ENCODE results near the gene ZNF750. TPM values are rescaled to one million over a fixed set of nuclear protein-coding genes. Genes with fewer than 3 reads are reported as not detected.

Gene ZNF750
- total RNA-seq, 1 experiment from 2014 or later = 0.14 TPM

DNA sequence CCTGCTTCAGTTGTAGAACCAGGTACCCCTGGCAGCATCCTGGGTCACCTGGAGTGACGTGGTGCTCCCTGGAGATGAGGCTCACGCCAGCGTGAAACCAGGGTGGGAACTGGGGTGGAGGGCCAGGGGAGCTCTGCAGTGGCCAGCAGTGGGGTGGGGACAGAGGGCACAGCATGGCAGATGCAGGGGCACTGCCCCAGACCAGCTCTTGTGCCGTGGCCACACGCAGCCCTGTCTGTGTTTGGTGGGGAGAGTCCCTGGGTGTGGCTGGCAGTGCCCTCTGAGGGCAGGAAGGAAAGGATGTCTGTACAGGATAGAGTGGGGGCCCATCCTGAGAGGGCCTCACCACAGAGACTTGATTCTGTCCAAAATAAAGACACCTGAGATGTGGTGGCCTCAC is 24.5 kb downstream of the ZNF750 start:
- intact Hi-C loops (cut with micrococcal nuclease; ENCODE audit: unreplicated experiment) = no loop called here
- TF ChIP-seq, protein P1, sequence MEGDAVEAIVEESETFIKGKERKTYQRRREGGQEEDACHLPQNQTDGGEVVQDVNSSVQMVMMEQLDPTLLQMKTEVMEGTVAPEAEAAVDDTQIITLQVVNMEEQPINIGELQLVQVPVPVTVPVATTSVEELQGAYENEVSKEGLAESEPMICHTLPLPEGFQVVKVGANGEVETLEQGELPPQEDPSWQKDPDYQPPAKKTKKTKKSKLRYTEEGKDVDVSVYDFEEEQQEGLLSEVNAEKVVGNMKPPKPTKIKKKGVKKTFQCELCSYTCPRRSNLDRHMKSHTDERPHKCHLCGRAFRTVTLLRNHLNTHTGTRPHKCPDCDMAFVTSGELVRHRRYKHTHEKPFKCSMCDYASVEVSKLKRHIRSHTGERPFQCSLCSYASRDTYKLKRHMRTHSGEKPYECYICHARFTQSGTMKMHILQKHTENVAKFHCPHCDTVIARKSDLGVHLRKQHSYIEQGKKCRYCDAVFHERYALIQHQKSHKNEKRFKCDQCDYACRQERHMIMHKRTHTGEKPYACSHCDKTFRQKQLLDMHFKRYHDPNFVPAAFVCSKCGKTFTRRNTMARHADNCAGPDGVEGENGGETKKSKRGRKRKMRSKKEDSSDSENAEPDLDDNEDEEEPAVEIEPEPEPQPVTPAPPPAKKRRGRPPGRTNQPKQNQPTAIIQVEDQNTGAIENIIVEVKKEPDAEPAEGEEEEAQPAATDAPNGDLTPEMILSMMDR (IDR thresholded peaks at IDR 0.05; ENCODE audit: insufficient read depth in 1 of 2, low read depth in 1 of 2, low read length in 1 of 2, severe bottlenecking in 1 of 2, unreplicated experiment in 1 of 2) = no peak
- Mint-ChIP-seq H3K27ac (ENCODE audit: unreplicated experiment) (no peak overlapping the region), H3K36me3 (ENCODE audit: insufficient read depth, unreplicated experiment) (peaks cover 18% of the 10 kb centered on the region), H3K4me1 (ENCODE audit: low read depth, unreplicated experiment) (no peaks in the 10 kb centered on the region), H3K27me3 (ENCODE audit: insufficient read depth, unreplicated experiment) (no peaks in the 10 kb centered on the region), H3K9me3 (ENCODE audit: unreplicated experiment) (peaks cover 4% of the 10 kb centered on the region), H3K4me3 (ENCODE audit: unreplicated experiment) (no peak overlapping the region)
- Histone ChIP-seq H3K4me3 (ENCODE audit: low read depth, low read length) (no peak overlapping the region), H3K4me1 (no peaks in the 10 kb centered on the region), H3K9me3 (no peaks in the 10 kb centered on the region), H3K36me3 (ENCODE audit: control insufficient read depth, insufficient read depth, low read length) (peaks cover 2% of the 10 kb centered on the region), H3K27me3 (replicated peaks; ENCODE audit: control insufficient read depth, insufficient read depth, low read length) (no peaks in the 10 kb centered on the region)
- ChIA-PET POLR2A (no interaction called here), CTCF (no interaction called here)
- no peak for DNase-seq
- no TSS peak for BruUV-seq (replicated peaks)

DNA sequence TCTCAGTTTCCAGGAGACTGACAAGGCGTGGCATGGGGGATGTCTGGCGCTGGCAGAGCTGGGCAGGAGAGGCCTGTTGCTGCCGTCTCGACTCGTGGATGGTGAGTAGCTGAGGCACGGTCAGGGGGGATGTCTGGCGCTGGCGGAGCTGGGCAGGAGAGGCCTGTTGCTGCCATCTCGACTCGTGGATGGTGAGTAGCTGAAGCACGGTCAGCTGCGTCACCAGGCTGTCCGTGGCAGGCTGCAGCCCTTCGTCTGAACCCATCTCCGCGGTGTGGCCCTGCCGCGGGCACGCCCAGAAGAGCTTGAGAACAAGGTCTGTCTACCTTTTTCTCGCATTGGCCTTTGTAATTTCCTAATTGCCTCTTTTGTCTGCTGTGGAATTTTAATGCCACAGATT is 25.0 kb downstream of the ZNF750 start:
- POLR2A ChIA-PET = no interaction called here
- intact Hi-C loops (cut with micrococcal nuclease; ENCODE audit: unreplicated experiment) = no loop called here
- no peak overlapping the region for H3K27ac Mint-ChIP-seq (ENCODE audit: unreplicated experiment)
- no peak overlapping the region for H3K4me3 Mint-ChIP-seq (ENCODE audit: unreplicated experiment)
- H3K36me3 Mint-ChIP-seq (ENCODE audit: insufficient read depth, unreplicated experiment) = peaks cover 14% of the 10 kb centered on the region
- H3K4me3 ChIP-seq (ENCODE audit: low read depth, low read length) = no peak overlapping the region
- no peaks in the 10 kb centered on the region for H3K9me3 Mint-ChIP-seq (ENCODE audit: unreplicated experiment)
- no peaks in the 10 kb centered on the region for H3K4me1 Mint-ChIP-seq (ENCODE audit: low read depth, unreplicated experiment)
- no peaks in the 10 kb centered on the region for H3K9me3 ChIP-seq
- no peaks in the 10 kb centered on the region for H3K27me3 Mint-ChIP-seq (ENCODE audit: insufficient read depth, unreplicated experiment)
- H3K4me1 ChIP-seq = no peaks in the 10 kb centered on the region
- peaks cover 2% of the 10 kb centered on the region for H3K36me3 ChIP-seq (ENCODE audit: control insufficient read depth, insufficient read depth, low read length)
- TF ChIP-seq, protein P1 (IDR thresholded peaks at IDR 0.05; ENCODE audit: insufficient read depth in 1 of 2, low read depth in 1 of 2, low read length in 1 of 2, severe bottlenecking in 1 of 2, unreplicated experiment in 1 of 2) = no peak
- H3K27me3 ChIP-seq (replicated peaks; ENCODE audit: control insufficient read depth, insufficient read depth, low read length) = no peaks in the 10 kb centered on the region
- DNase-seq = no peak
- no TSS peak for BruUV-seq (replicated peaks)
- CTCF ChIA-PET = no interaction called here

DNA sequence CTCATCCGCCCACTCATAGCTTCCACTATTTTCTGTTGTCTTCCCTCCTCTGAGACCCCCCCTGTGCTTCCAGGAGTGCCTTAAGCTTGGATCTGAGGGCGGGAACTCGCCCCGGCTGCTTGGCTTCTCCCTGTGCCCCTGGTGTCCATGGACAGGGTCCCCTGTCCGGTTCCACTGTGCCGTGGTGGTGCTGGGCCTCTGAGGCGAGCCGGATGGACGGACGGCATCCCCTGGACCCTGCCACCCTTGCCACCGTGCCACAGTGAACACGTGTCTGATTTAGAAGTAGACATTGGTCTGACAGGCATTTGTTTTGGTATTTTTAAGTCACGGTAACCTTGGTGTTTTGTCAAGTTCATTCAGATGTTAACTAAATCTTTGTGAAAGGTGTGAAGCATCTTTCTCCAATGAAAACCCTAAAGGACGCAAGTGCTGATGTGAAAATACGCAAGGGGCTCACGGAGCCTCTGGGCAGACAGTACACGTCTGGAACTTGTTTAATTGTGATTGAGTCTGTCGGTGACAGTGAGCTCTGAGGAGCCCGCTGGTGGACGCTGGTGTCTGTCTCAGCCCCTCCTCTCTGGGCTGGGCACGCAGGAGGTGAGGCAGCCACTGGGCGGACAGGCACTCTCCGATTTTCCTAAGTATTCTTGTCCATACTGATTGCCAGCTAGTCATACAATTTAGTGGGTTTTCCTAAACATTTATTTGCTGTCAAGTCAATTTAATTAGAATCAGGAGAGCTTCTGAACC is 26.3 kb downstream of the ZNF750 start:
- TF ChIP-seq, protein P1 (IDR thresholded peaks at IDR 0.05; ENCODE audit: insufficient read depth in 1 of 2, low read depth in 1 of 2, low read length in 1 of 2, severe bottlenecking in 1 of 2, unreplicated experiment in 1 of 2) = no peak
- Histone ChIP-seq H3K4me1 (no peaks in the 10 kb centered on the region), H3K36me3 (ENCODE audit: control insufficient read depth, insufficient read depth, low read length) (peaks cover under 1% of the 10 kb centered on the region), H3K9me3 (no peaks in the 10 kb centered on the region), H3K4me3 (ENCODE audit: low read depth, low read length) (no peak overlapping the region), H3K27me3 (replicated peaks; ENCODE audit: control insufficient read depth, insufficient read depth, low read length) (no peaks in the 10 kb centered on the region)
- Mint-ChIP-seq H3K4me1 (ENCODE audit: low read depth, unreplicated experiment) (no peaks in the 10 kb centered on the region), H3K27ac (ENCODE audit: unreplicated experiment) (no peak overlapping the region), H3K4me3 (ENCODE audit: unreplicated experiment) (no peak overlapping the region), H3K36me3 (ENCODE audit: insufficient read depth, unreplicated experiment) (peaks cover 10% of the 10 kb centered on the region), H3K27me3 (ENCODE audit: insufficient read depth, unreplicated experiment) (no peaks in the 10 kb centered on the region), H3K9me3 (ENCODE audit: unreplicated experiment) (no peaks in the 10 kb centered on the region)
- ChIA-PET CTCF (no interaction called here), POLR2A (no interaction called here)
- BruUV-seq (replicated peaks) = no TSS peak
- no peak for DNase-seq
- intact Hi-C loops (cut with micrococcal nuclease; ENCODE audit: unreplicated experiment) = no loop called here
